UCSD-AML1 (cell line): Measurements from ENCODE around the gene TLCD4.
"Not testable (repeated sequence)": the region's sequence is repeated elsewhere in the genome, so short reads cannot be mapped to it uniquely, and the experiment has no call there.

Experiments used
- DNase-seq: peaks from one replicate; lab custom pipeline; 2025; ENCODE audit not compliant: unreplicated experiment; lab: John Stamatoyannopoulos, UW

TLCD4 gene

GRCh38 chr1:95145493-95145892 is 28.3 kb downstream of the TLCD4 start:
- DNase-seq, result no peak

- DNase-seq, result no peak
Observed at GRCh38 chr1:95146637-95147036, 29.5 kb downstream of the TLCD4 start.

GRCh38 chr1:95154096-95154495 is 36.9 kb downstream of the TLCD4 start:
- no peak for DNase-seq

GRCh38 chr1:95165569-95165968 is 48.4 kb downstream of the TLCD4 start:
- DNase-seq, result not testable (repeated sequence)
